ENCODE measurements around the gene BICD2.

The BICD2 gene

GRCh38 chr9:92726348-92726747 lies 38.3 kb downstream of the BICD2 start:
- no peak for DNase-seq

DNA sequence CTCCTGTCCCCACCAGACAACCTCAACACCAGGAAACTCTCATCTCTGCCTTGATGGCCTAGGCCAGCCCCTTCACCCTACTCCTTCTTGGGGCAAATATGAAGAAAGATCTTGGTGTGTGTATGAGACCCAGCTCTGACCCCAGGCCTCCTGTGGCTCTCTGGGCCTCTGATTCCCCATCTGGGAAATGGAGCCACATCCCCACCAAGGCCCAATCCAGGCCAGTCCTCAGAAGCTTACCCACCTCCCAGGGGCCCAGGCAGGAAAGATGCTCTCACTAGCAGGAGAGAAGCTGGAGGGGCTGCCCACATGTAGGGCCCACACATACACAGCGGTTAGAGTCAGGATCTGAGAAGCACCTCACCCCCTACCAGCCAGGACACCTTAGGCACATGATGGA lies 38.9 kb downstream of the BICD2 start:
- DNase-seq = no peak

DNA sequence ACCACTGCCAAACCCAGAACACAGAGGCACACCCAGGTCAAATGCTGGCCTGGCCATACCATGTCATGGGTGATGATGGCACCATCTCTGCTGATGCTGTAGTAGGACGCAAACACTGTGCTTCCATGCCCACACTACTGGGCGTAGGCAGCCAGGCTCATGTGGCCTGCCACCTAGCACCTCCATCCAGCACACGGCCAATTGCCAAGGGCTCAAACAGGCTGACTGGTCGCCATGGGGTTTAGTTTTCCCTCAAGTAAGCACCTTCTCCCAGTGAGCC lies 39.4 kb downstream of the BICD2 start:
- DNase-seq = no peak

- DNase-seq = peak; percentile 67
These were observed 39.9 kb downstream of the BICD2 start for GRCh38 chr9:92724528-92725265.

- no peak for DNase-seq
These were observed 40.8 kb downstream of the BICD2 start for GRCh38 chr9:92723801-92724323.

- peak; percentile 24 for DNase-seq
These were observed 41.4 kb downstream of the BICD2 start for GRCh38 chr9:92723299-92723625.

DNA sequence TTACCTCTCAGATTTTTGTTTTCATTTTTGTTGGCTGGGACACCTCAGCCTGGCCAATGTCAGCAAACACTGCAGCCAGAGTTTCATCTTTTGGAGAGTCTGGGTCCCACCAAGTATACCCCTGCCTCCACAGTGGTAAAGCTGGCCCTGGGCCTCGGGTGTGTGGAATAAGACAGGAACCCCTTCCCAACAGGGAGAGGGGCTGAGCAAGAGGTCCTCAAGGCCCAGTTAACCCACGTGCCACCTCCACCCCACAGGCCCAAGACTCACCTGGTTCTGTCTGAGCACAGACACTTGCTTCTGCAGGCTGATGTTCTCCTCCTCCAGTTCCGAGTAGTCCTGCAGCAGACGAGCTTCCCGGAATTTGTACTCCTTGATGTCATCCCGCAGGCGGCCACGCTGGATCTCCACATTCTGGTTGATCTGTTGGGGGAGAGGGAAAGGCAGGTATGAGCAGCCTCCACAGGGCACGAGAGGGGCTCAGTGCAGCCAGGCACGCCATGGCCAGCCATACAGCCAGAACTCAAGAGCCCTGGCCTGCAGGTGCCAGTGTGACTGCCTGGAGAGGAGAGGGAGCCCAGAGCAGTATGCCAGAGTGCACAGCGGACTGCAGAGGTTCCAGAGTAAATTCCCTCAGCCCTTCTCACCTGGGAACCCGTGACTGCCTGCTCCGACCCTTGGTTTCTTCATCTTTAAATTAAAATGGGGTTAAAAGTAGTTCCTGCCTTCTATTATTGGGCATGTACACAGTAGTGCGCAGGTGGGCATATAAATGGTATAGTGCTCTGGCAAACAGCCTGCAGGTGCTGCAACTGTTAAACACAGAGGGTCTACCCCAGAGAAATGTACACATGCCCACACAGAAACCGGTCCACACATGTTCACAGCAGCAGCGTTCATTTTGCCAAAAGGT lies 42.0 kb downstream of the BICD2 start:
- DNase-seq = no peak

DNA sequence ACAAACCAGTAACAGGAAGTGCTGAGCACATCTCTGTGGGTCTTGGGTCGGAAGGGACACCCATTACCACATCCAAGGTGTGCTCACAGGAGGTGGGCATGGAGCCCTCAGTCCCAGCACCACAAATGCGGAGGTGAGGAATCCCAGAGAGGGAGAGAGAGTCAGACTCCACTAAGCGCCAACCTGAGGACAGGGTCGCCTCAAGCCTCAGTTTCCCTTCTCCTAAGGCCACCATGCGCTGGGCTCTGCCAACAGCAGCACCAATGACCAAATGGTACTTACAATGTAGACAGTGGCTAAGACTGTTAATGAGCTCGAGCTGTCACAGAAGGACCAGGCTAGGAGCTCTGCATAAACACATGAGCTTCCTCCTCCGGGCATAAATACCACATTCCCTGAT lies 43.1 kb downstream of the BICD2 start:
- no peak for DNase-seq

DNA sequence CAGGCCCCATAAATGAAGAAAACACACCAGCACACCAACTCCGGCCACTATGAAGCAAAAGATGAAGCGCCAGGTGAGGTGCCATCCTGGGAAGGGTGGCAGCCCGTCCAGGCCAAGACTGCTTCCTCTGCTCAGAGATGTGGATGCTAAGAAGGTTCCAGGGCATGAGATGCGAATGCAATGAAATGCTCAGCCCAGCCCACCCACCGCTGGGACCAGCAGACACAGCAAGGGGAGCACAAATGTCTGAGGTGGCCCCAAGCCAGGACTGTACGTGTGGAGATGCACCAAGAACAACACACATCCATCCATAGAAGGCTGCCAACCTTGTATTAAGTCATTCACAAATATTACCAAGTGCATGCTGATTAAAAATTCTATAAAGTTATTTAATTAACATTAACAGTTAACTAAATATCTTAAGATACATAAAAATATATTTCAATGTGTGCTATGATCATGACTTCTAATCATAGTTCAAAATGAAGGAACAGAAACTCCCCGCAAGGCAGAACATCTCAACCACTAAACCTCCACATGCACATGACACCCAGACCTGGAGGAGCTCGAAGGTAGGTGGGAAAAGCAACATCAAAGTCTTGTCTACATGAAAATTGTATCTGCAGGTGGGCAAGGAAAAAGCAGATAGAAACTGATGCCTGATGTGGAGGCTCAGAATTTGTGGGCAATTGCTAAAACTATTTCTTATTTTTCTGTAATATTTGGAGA lies 43.7 kb downstream of the BICD2 start:
- DNase-seq = no peak

- no peak for DNase-seq
These were observed 44.3 kb downstream of the BICD2 start for GRCh38 chr9:92720209-92720765.

- DNase-seq = no peak
These were observed 45.5 kb downstream of the BICD2 start for GRCh38 chr9:92719028-92719647.

- DNase-seq = no peak
These were observed 46.3 kb downstream of the BICD2 start for GRCh38 chr9:92718086-92719001.

- no peak for DNase-seq
These were observed 47.2 kb downstream of the BICD2 start for GRCh38 chr9:92717201-92718085.

DNA sequence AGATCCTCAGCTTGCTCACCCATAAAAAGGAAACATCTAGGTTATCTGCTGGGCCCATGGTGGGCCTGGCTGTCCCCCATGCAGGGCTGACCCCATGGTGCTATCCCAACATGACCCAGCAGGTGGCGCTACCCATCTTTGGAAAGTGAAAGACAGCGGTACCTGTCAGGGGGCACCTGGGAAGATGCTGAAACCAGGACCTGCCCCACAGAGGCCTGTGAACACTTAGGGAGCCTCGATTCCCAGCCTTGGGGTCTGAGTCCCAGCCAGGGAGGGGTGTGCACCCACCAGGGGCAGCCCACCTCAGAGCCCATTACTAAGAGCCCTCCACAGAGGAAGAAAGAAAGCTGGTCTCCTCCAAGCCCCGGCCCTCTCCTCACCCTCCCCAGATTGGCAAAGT lies 48.1 kb downstream of the BICD2 start:
- DNase-seq = peak; percentile 19

DNA sequence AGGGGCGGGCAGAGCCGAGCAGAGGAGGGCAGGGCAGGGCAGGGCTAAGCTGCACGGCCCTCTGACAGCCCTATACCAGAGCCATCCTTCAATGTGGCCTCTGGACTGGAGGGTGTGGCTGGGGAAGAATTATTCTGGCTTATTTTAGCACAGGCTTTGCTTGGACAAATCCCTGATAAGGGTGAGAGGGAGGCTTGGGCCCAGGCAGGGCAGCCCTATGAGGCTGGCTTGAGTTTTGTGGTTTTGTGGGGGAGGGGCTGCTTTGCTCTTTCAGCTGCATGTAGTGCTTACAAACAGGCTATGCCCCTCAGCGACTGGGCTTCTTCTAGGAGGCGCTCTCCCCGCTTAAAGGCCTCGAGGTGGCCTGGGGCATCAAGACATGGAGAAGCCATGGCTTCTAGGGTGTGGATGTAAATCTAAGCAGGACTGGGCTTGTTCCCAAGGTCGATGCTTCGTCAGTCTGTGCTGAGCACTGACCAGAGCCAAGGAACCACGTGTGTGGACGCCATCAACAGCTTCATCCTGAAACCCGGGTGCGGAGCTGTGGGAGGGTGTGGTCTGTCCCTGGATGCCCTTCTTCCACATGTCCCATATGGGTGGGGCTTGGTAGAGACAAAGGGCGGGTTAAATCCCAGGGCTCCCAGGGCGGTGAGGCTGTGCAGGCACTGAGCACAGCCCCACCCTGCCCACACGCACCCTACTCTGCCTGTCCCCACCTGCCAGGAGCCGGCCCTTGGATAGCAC lies 49.0 kb downstream of the BICD2 start:
- no peak for DNase-seq

DNA sequence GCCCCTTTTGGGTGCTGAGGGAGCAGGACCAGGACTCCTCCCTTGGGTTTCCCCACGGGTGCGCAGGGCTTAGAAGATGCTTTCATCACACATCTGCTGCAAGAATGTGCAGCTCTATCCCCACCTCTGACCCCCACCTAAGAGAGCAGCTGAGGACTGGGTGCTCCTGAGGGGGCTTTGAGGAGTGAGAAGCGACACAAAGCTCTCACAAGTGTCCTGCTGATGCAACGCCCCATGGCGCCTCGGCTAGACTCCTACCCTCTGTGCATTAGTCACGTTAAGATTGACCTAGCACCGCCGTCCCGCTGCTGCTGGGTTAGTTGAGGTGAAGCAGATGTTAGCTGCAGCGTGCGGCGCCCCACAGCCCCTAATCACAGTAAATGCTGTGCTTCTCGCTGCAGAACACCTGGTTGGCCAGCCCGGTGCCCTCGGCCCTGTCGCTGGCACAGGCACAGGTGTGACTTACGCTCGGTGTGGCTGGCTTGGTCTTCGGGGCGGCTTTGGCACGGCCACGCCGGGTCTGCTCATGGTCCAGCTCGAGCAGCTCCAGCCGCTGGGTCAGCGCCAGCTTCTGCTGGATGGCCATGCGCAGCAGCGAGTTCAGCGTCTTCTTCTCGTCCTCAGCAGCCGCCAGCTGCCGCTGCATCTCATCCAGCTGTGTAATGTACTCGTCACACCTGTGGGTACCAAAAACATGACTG lies 49.7 kb downstream of the BICD2 start:
- DNase-seq = no peak

- no peak for DNase-seq
These were observed 50.6 kb downstream of the BICD2 start for GRCh38 chr9:92714016-92714415.

DNA sequence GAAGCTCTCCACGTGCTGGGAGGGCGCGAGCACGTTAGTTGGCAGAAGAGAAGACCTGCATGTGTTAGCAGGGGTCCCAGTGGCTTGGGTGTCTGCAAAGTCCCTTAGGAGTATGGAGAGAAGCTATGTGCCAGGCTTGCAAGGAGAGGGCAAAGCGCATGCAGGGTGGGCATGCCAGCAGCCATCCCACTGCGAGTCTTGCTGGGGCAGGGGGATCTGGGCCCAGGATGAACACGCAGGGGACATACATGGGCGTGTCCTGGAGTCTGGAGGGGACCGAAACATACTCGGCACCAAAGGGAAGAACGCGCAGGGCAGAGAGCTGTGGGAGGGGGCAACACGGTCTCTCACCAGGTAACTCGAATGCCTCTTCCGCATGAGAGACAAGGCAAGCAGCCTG lies 51.1 kb downstream of the BICD2 start:
- no peak for DNase-seq

DNA sequence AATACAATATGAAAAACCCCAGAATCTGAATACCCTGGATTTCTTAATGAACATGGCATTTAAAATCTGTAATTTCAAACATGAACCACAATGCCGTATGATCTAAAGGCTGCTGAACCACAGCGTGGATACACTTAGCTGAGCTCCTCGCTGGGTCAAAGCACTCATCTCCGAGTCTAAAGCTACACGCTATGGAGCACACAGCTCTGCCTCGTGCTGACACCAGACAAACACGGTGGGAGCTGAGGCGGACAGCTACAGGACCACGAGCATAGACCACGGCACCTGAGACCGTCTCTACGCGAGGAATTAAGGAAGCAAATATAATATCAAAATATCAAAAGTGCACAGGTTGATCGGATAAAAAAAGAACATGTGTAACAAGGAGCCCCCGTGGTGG lies 51.9 kb downstream of the BICD2 start:
- DNase-seq = no peak

Measured in NCI-H510A treated with DMSO at 0.1 percent for 48 hours (cell line).